Head of caudate nucleus (tissue), 42 donors: Measurements from ENCODE around the gene THAP10.

Experiments
- DNase-seq, 42 donors: peaks; one replicate each; pipeline versions ENCODE4 v3.0.0 to v3.0.0-alpha.2; 2020 to 2021; ENCODE audit warnings: mixed read lengths in 7 of 42
- intact Hi-C: fragments of 100-400 bp; cut with DNase I; formaldehyde crosslinking; loops from one replicate; pipeline ENCODE4 v1.15.0; 2022

THAP10 gene

GRCh38 chr15:70856884-70857561 is 35.2 kb downstream of the THAP10 start:
- DNase-seq: peak in 30 of 42 donors; percentile 39 to 87 (median 65)
- intact Hi-C loops: no loop called here

GRCh38 chr15:70856177-70856883 is 35.9 kb downstream of the THAP10 start:
- intact Hi-C loops: no loop called here
- DNase-seq: peak in 2 of 42 donors; percentile 22 to 41

DNA sequence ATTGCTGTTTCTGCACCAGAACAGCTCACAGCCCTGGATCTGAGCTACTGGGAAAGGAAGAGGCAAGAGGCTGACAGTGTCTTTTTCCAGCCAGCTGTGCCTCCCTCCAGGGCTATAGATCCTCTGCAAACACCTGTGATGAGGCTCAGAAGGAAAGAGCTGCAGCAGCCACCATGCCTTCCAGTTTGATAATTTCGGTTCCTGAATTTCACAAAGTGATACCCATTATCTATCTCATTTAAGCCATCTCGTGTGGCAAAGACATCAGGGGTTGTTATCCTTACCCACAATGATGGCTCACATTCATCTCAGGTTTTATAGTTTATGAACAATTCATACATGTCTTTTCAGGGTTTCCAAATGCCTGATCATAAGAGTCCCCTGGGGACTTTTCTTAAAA is 36.5 kb downstream of the THAP10 start:
- intact Hi-C loops: no loop called here
- peak in 1 of 42 donors; percentile 34 for DNase-seq

DNA sequence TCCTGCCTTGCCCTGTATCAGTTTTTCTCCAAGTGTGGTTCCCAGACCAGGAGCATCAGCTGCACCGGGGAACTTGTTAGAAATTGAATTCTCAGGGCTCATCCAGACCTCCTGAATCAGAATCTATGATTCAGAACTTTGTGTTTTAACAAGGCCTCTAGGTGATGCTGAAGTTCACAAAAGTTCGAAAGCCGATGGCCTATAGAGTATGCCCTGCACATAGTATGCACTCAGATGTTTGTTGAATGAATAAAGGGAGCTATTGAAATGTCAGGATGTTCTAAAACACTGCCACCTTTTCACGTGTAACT is 37.6 kb downstream of the THAP10 start:
- peak in 8 of 42 donors; percentile 26 to 68 (median 54) for DNase-seq
- intact Hi-C loops: no loop called here

GRCh38 chr15:70853973-70854665 is 38.1 kb downstream of the THAP10 start, which contains the start of gene LARP6:
LARP6 (minus strand) TSS chr15:70854157; CDS start chr15:70854088, 69 bp downstream.
- DNase-seq: peak in 41 of 42 donors; percentile 40 to 87 (median 77)
- intact Hi-C loops: no loop called here

GRCh38 chr15:70853318-70853972 is 38.8 kb downstream of the THAP10 start:
- DNase-seq: peak in 24 of 42 donors; percentile 30 to 73 (median 50)

GRCh38 chr15:70852501-70853317 is 39.5 kb downstream of the THAP10 start:
- peak in 1 of 42 donors; percentile 55 for DNase-seq
- intact Hi-C loops: no loop called here

More at GRCh38 chr15:70853318-70853972, 38.8 kb downstream of the THAP10 start:
- intact Hi-C loops: no loop called here

DNA sequence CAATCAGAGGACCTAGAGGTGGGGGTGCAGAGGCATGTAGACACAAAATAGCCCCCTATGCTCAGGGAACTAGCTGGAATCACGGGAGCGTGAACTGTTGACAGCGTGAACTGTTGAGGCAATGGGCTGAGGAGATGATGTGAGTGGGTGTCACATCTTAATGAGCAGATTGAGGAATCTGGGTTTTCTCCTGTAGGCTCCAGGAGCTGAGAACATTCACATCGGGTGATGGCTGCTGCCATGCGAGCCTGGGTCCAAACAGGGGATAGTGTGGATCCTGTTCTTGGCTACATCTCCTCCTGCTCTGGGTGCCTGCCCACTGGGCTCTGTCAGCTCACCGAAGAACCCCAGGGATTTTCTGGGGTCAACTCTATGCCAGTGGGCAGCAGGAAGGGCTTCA is 40.3 kb downstream of the THAP10 start:
- DNase-seq: peak in 17 of 42 donors; percentile 15 to 73 (median 44)
- intact Hi-C loops: no loop called here

DNA sequence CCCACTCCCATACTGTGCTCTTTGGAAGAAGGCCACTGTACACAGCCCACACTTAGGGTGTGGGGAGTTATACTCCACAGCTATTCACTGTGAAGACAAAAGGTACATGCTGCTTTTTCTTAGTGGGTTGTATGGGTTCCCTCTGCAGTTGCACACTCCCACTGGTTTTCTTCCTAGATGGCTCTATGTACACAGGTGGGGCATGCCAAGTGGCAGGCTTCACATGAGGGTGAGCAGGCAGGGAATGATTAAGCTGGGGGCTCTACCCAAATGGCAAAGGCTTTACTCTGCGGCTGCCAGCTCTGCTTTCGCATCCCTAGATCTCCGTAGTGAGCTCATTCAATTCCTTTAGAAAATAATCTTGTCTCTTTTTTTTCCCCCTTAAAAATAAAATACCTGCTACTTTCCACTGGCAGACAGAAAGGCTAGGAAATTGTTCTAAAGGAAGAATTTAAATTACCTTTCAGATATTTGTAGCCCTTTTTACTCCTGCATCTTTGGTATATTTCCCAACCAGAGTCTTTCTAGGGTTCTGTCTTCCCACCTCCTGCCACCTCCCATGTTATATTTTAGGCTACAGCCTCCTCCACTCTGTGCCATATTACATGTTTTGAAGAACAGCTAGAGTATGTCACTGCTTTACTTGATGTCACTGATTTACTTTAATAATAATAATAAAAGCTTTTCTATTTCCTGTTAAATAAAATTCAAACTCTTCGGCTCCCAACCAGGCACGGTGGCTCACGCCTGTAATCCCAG is 46.5 kb downstream of the THAP10 start:
- intact Hi-C loops: no loop called here
- DNase-seq: peak in 14 of 42 donors; percentile 29 to 71 (median 48)

- DNase-seq: peak in 3 of 42 donors; percentile 2 to 36 (median 25)
- intact Hi-C loops: no loop called here
These were observed 54.8 kb downstream of the THAP10 start for GRCh38 chr15:70837476-70837875.

GRCh38 chr15:70835841-70836240 is 56.4 kb downstream of the THAP10 start:
- intact Hi-C loops: no loop called here
- peak in 3 of 42 donors; percentile 7 to 45 (median 37) for DNase-seq

DNA sequence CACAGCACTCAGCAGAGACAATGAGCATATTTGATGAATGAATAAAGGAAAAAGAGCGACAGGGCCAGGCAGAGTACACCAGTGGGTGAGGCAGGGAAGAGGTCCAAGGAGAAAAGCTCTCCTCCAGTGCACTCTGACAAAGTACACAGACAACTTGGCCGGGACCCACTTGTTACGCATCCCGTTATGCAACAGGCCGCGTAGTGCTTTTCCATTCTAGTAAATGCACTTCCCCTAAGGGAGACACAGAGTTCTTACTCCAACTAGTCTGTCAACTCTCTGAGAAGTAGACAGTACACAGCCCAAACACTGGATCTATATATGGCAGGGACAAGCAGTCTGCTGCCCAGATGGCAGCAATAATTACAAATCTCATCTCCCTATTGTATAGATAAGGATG is 56.8 kb downstream of the THAP10 start:
- peak in 5 of 42 donors; percentile 9 to 77 (median 48) for DNase-seq
- intact Hi-C loops: no loop called here

DNA sequence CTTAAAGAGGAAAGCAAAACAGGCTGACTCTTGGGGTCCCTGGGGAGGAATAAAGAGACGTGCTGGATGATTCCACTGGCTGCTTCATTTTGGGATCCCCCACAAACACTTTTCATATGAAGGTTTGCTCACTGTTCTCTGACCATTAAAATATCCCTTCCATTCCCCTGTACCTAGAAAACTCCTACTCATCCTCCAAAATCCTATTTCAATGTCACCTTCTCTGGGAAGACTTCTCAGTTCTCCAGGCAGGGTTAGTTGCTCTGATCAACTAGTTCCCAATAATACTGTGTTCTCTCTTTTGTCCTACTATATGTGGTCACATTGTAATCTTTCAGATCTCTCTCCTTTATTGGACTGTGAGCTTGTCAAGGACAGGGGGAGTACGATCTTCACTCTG is 57.2 kb downstream of the THAP10 start:
- intact Hi-C loops: no loop called here
- DNase-seq: peak in 2 of 42 donors; percentile 5 to 9

DNA sequence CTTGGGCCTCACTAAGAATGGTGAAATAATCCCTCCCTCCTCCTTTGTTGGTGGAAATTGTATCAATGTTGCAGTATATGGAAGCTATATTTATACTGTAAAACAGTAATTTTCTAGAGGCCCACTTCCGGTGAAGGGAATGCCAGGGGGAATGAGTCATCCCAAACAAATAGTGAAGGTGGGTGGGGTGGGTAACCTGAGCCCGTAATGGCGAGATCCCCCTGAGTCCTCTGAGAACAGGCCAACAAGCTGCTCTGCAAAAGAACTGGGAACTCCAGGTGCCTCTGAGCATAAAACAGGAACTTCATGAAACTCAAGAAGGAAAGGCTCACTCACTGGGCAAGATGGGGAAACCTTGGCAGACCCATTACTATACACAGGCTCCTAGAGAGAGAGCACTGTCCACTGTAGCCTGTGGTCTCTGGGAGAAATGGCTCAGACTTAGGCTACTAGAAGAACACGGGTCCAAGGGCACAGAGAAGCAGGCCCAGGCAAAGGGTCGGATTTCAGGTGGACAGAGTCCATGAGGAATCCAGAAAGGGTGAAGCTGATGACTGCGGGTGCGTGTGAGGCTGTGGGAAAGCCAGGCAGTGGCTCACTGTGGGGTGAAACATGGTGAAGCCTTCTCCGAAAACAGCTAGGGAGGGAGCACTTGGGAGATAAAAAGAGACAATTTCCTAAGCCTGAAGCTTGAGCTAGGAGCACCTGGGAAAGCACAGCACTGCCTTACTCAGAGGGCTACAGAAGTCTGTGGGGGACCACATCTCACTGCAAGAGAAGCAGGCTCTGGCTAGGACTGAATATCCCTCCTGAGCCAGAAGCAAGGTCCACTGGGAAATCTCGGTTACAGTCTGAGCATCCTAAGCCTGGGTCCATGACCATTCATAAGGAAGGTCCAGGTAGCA is 58.1 kb downstream of the THAP10 start:
- intact Hi-C loops: no loop called here
- peak in 3 of 42 donors; percentile 7 to 41 (median 33) for DNase-seq

- peak in 1 of 42 donors; percentile 7 for DNase-seq
- intact Hi-C loops: no loop called here
These were observed 58.8 kb downstream of the THAP10 start for GRCh38 chr15:70833422-70833821.

DNA sequence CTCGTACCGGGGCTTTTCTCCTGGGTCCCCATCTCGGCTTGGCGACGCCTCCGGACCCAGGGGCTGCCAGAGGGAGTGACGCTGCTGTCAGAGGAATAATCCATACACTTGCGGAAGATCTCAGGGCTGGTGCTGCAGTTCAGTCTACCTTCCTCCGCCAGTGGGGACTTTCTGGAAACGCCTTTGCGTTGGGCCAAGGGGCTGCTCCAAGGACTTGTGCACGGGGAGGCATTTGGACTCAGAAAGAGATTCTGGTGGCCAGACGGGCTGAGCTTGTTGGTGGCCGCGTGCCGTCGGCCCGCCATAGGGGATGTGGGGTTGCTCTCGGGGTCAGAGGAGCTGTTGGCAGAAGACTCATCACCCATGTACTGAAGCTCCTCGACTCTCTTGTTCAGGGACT is 60.1 kb downstream of the THAP10 start:
- intact Hi-C loops: no loop called here
- peak in 3 of 42 donors; percentile 7 to 39 (median 32) for DNase-seq
